ENCODE results near the gene INSYN2B.

Gene INSYN2B

DNA sequence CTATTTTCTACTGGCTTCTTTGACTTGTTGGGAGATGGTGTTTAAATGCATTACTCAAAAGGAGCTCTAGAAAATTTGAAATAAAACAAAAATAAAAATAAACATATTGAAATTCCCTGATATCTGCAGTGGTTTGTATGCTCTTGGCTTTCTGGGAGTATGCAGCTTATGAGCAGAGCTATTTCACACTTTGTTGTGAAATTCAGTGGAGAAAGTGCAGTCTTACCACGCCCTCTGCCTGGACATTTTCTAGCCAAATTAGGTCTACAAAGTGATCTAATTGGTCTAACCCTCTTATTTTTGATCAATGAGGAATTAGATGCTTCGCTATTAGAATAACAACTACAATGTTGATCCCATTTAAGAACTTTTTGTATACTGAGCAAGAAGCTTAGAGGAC is 66.8 kb downstream of the INSYN2B start:
- Histone ChIP-seq H3K36me3 (ENCODE audit: insufficient read depth, low read length) (no peaks in the 10 kb centered on the region), H3K27ac (ENCODE audit: low read depth, low read length) (no peak overlapping the region), H3K27me3 (ENCODE audit: insufficient read depth, low read length) (no peaks in the 10 kb centered on the region), H3K4me1 (ENCODE audit: control insufficient read depth, insufficient read depth, low read length, unreplicated experiment) (peaks cover 8% of the 10 kb centered on the region), H3K4me3 (ENCODE audit: low read depth, low read length) (no peak overlapping the region), H3K79me2 (ENCODE audit: control insufficient read depth, insufficient read depth, low read length, unreplicated experiment) (no peaks in the 10 kb centered on the region), H2AFZ (ENCODE audit: low read length, unreplicated experiment) (no peak overlapping the region)

DNA sequence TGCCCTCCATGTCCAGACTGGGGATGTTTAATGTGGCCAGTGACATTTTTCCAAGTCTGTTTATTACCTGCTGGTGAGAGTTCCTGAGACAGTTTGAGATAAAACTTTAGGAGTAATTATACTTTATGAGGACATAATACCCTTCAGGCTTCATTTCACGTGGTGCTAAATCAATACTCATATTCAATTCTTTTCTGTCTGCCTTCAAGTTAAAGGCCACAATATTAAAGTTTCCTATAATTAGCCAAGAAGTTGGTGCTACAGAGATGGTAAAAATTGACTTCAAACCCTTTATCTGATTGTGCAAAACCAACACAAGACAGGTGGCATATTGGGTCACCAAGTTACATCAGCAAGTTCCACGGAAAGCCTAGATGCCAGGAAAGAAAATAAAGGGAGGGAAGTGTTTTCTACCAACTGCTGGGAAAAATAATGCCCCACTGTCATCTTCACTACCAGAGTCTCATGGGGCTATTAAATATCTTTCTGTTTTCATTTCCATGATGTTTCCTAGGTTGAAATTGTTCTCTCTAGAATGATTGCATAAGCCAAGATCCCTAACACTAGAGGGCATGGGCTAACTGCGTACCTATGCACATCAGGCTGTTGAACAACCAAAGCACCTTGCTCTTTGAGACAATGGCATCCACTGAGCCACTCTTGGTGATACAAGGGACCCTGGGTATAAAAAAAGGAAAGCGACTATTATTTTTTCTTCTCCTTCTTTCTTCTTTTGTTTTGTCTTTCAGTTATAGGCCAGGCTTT is 68.7 kb downstream of the INSYN2B start:
- Histone ChIP-seq H3K79me2 (ENCODE audit: control insufficient read depth, insufficient read depth, low read length, unreplicated experiment) (no peaks in the 10 kb centered on the region), H2AFZ (ENCODE audit: low read length, unreplicated experiment) (no peak overlapping the region), H3K27ac (ENCODE audit: low read depth, low read length) (no peak overlapping the region), H3K36me3 (ENCODE audit: insufficient read depth, low read length) (no peaks in the 10 kb centered on the region), H3K4me3 (ENCODE audit: low read depth, low read length) (no peak overlapping the region), H3K4me1 (ENCODE audit: control insufficient read depth, insufficient read depth, low read length, unreplicated experiment) (no peaks in the 10 kb centered on the region), H3K27me3 (ENCODE audit: insufficient read depth, low read length) (no peaks in the 10 kb centered on the region)

DNA sequence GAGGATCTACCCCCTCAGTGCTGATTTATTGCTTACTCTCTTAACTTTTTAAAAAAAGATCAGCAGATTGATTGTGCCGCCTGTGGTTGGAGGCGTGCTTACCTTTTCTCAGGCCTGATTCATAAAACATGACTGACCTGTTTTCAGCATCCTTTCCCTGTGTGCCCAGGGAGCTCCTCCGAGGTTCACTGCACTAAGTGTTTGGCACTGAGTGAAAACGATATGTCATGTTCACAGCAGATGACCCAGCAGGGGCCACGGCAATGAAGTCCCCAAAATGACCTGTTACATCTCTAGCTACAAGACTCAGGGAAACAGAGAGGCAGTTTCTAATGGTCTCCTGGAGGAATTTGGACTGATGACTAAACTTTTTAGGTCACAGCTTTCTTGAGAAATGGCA is 69.9 kb downstream of the INSYN2B start:
- H3K27ac ChIP-seq (ENCODE audit: low read depth, low read length), result no peak overlapping the region
- no peak overlapping the region for H2AFZ ChIP-seq (ENCODE audit: low read length, unreplicated experiment)
- no peak overlapping the region for H3K4me3 ChIP-seq (ENCODE audit: low read depth, low read length)
- no peaks in the 10 kb centered on the region for H3K36me3 ChIP-seq (ENCODE audit: insufficient read depth, low read length)
- no peaks in the 10 kb centered on the region for H3K4me1 ChIP-seq (ENCODE audit: control insufficient read depth, insufficient read depth, low read length, unreplicated experiment)
- no peaks in the 10 kb centered on the region for H3K27me3 ChIP-seq (ENCODE audit: insufficient read depth, low read length)
- H3K79me2 ChIP-seq (ENCODE audit: control insufficient read depth, insufficient read depth, low read length, unreplicated experiment), result no peaks in the 10 kb centered on the region

DNA sequence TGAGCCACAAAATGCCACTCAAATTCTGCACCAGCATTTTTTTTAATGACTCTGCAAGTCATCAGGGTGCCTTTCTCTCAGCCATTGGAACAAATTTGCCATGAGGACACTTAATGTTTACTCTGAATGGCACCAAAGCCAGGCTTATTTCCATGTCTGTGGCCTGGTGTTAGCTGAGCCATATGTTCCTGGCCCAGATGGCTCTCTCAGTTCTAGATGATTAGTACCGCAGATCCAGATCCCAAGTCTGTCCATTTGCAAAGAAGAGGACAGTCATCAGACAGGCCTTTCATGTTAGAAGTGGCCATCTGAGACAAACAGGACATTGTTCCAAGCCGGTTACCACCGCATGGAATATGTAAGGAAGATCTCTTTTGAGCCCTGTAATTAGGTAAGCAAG is 70.3 kb downstream of the INSYN2B start:
- Histone ChIP-seq H3K36me3 (ENCODE audit: insufficient read depth, low read length) (no peaks in the 10 kb centered on the region), H3K4me3 (ENCODE audit: low read depth, low read length) (no peak overlapping the region), H3K27me3 (ENCODE audit: insufficient read depth, low read length) (no peaks in the 10 kb centered on the region), H3K4me1 (ENCODE audit: control insufficient read depth, insufficient read depth, low read length, unreplicated experiment) (no peaks in the 10 kb centered on the region), H2AFZ (ENCODE audit: low read length, unreplicated experiment) (no peak overlapping the region), H3K27ac (ENCODE audit: low read depth, low read length) (no peak overlapping the region), H3K79me2 (ENCODE audit: control insufficient read depth, insufficient read depth, low read length, unreplicated experiment) (no peaks in the 10 kb centered on the region)

DNA sequence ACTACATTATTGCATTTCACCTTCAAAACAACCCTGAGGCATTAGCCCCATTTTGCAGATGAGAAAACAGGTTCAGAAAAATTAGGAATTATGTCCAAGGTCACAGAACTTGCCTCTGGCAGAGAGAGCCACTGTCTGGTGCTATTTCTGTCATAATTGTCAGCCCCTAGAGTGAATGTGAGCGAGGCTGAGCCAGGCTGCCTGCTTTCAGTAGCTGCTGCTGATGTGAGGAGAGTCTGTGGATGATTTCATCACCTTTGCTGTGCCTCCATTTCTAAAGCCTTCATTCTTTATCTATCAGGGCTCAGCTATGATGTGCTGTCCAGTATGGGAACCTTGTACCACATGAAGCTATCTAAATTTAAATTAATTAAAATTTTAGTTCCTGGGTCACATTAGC is 71.4 kb downstream of the INSYN2B start:
- H2AFZ ChIP-seq (ENCODE audit: low read length, unreplicated experiment), result no peak overlapping the region
- no peak overlapping the region for H3K27ac ChIP-seq (ENCODE audit: low read depth, low read length)
- no peaks in the 10 kb centered on the region for H3K36me3 ChIP-seq (ENCODE audit: insufficient read depth, low read length)
- H3K4me3 ChIP-seq (ENCODE audit: low read depth, low read length), result no peak overlapping the region
- no peaks in the 10 kb centered on the region for H3K4me1 ChIP-seq (ENCODE audit: control insufficient read depth, insufficient read depth, low read length, unreplicated experiment)
- H3K27me3 ChIP-seq (ENCODE audit: insufficient read depth, low read length), result no peaks in the 10 kb centered on the region
- H3K79me2 ChIP-seq (ENCODE audit: control insufficient read depth, insufficient read depth, low read length, unreplicated experiment), result no peaks in the 10 kb centered on the region

DNA sequence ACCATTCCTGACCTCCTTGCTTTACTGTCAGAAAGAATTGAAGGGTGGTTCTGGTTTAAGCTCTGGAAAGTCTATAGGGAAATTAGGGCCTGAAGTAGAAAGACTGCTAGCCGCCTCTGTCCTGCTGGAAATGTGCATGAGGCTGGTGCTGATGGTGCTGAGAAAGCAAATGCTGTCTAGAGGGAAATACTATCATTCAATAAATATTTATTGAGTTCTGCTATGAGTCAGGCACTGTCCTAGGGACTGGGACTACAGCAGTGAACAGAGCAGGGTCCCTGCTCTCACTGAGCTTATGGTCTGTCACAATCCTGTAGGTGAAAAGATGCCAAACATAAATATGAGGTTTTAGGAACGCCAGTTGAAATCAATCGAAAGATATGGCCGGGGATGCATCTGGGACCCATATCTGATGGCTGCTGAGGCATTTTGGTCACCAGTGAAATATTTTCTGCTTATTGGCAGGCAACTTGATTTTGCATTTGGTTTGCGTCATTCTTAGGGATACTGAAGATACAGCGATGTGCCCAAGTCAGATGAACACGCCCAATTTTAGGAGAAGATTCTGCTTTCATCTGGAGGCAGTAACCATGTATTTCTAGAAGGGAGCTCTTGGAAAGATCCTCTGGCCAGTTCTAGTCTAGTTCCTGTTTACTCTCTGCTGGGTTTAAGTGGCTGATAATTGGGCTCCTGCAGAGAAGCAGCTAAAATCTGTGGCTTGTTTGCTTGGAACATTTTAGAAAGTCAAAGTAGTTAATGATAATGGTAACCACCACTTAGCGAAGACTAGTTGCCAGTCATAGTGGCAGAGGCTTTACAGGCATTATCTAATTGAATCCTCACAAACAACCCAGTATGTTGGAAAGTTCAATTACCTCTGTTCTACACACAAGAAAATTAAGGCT is 73.3 kb downstream of the INSYN2B start:
- Histone ChIP-seq H3K27ac (ENCODE audit: low read depth, low read length) (no peak overlapping the region), H3K4me1 (ENCODE audit: control insufficient read depth, insufficient read depth, low read length, unreplicated experiment) (no peaks in the 10 kb centered on the region), H3K36me3 (ENCODE audit: insufficient read depth, low read length) (no peaks in the 10 kb centered on the region), H3K4me3 (ENCODE audit: low read depth, low read length) (no peak overlapping the region), H2AFZ (ENCODE audit: low read length, unreplicated experiment) (no peak overlapping the region), H3K27me3 (ENCODE audit: insufficient read depth, low read length) (no peaks in the 10 kb centered on the region), H3K79me2 (ENCODE audit: control insufficient read depth, insufficient read depth, low read length, unreplicated experiment) (no peaks in the 10 kb centered on the region)

DNA sequence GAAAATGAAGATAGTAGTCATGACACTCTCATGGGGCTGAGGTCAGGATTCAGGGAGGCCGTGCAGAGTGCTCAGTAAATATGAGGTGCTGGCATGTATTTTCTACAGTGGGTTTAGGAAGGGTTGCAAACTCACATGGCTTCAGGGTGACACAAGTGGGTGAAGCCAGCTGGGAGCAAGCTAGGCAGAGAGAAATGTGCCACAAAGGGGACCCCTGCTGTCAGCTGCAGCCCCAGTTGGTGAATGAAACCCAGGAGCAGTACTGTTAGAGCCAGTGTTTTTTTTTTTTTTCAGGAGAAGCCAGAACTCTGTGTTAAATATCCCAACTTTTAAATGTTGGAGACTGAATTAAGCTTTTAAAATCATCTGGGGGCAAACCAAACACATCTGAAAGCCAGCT is 75.3 kb downstream of the INSYN2B start:
- H2AFZ ChIP-seq (ENCODE audit: low read length, unreplicated experiment), result no peak overlapping the region
- H3K4me3 ChIP-seq (ENCODE audit: low read depth, low read length), result no peak overlapping the region
- H3K27ac ChIP-seq (ENCODE audit: low read depth, low read length), result no peak overlapping the region
- H3K79me2 ChIP-seq (ENCODE audit: control insufficient read depth, insufficient read depth, low read length, unreplicated experiment), result no peaks in the 10 kb centered on the region
- H3K36me3 ChIP-seq (ENCODE audit: insufficient read depth, low read length), result no peaks in the 10 kb centered on the region
- no peaks in the 10 kb centered on the region for H3K27me3 ChIP-seq (ENCODE audit: insufficient read depth, low read length)
- H3K4me1 ChIP-seq (ENCODE audit: control insufficient read depth, insufficient read depth, low read length, unreplicated experiment), result no peaks in the 10 kb centered on the region

DNA sequence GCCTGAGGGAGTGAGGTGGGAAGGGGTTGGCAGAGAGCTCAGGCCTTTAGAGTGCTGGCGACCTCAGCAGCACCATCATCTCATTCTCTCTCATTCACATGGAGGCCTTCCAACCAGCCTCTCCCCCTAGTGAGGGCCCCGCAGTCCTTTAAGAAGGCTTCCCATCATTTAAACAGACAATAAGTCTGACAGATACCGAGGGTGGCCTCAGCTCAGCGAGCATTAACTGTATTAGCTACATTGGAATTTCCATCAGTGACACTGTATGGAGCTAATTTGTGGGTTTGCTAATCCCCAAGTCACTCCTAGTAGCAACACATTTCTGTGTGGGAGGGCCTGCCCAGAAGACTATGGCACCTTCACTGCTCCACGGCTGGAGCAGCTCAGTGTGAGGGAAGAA is 75.8 kb downstream of the INSYN2B start:
- H3K4me3 ChIP-seq (ENCODE audit: low read depth, low read length), result no peak overlapping the region
- no peaks in the 10 kb centered on the region for H3K79me2 ChIP-seq (ENCODE audit: control insufficient read depth, insufficient read depth, low read length, unreplicated experiment)
- no peak overlapping the region for H2AFZ ChIP-seq (ENCODE audit: low read length, unreplicated experiment)
- H3K27ac ChIP-seq (ENCODE audit: low read depth, low read length), result no peak overlapping the region
- H3K27me3 ChIP-seq (ENCODE audit: insufficient read depth, low read length), result no peaks in the 10 kb centered on the region
- H3K4me1 ChIP-seq (ENCODE audit: control insufficient read depth, insufficient read depth, low read length, unreplicated experiment), result no peaks in the 10 kb centered on the region
- H3K36me3 ChIP-seq (ENCODE audit: insufficient read depth, low read length), result no peaks in the 10 kb centered on the region

DNA sequence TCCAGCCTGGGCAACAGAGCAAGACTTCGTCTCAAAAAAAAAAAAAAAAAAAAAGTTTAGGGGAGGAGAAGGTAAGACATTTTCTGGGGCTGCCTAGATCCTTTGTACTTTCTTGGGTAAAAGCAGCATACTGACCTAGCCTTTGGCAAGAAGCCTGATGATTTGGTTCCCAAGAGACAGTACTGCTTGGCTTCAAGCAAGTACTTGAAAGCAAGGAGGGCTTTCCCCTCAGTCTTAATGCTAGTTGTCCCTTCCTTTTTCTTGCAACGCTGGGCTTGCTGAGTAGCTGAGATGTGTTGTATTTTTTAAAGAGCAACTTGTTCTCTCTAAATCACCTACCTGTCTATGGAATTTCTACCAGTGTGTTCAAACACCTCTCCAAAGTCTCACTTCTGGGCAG is 76.2 kb downstream of the INSYN2B start:
- Histone ChIP-seq H3K4me1 (ENCODE audit: control insufficient read depth, insufficient read depth, low read length, unreplicated experiment) (no peaks in the 10 kb centered on the region), H3K27ac (ENCODE audit: low read depth, low read length) (no peak overlapping the region), H3K27me3 (ENCODE audit: insufficient read depth, low read length) (no peaks in the 10 kb centered on the region), H2AFZ (ENCODE audit: low read length, unreplicated experiment) (no peak overlapping the region), H3K4me3 (ENCODE audit: low read depth, low read length) (no peak overlapping the region), H3K36me3 (ENCODE audit: insufficient read depth, low read length) (no peaks in the 10 kb centered on the region), H3K79me2 (ENCODE audit: control insufficient read depth, insufficient read depth, low read length, unreplicated experiment) (no peaks in the 10 kb centered on the region)

DNA sequence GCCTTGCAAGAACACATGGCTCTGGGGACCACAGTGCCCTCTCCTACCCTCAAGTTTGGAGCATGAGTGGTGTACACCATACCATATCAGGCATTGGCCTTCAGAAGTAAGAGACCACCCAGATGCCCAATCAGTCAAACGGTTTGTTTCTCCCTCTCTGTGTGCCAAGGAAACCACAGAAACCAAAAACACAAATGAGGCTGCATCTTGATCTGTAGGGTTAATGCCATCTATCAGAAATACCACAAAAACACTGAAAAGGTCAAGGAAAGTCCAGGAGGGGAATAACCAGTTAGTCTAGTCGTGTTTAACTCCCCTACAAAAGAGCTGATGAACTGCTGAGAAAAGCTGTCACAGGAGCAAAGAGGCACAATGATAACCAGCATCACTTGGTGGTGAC is 78.4 kb downstream of the INSYN2B start:
- Histone ChIP-seq H3K79me2 (ENCODE audit: control insufficient read depth, insufficient read depth, low read length, unreplicated experiment) (no peaks in the 10 kb centered on the region), H3K4me3 (ENCODE audit: low read depth, low read length) (no peak overlapping the region)

DNA sequence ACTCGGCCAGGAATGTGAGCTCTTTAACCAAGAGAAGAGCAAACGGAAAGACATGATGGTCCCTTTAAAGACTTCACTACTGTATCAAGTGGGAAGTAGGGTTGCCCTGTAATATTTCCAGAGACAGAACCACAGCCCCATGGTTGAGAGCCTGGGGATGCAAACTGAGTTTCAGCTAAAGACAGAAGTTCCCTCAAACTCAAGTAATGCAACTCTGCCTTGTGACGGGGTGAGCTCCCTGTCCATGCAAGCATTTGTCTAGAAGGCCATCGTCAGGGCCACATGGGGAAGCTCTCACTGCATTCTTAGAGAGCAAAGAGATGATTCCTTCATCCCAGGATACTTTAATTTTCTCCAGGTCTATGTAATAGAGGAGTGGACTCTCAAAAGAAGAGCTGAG is 82.8 kb downstream of the INSYN2B start:
- Histone ChIP-seq H3K4me1 (ENCODE audit: control insufficient read depth, insufficient read depth, low read length, unreplicated experiment) (peaks cover 14% of the 10 kb centered on the region), H2AFZ (ENCODE audit: low read length, unreplicated experiment) (no peak overlapping the region), H3K36me3 (ENCODE audit: insufficient read depth, low read length) (no peaks in the 10 kb centered on the region), H3K27ac (ENCODE audit: low read depth, low read length) (no peak overlapping the region), H3K4me3 (ENCODE audit: low read depth, low read length) (no peak overlapping the region), H3K79me2 (ENCODE audit: control insufficient read depth, insufficient read depth, low read length, unreplicated experiment) (no peaks in the 10 kb centered on the region), H3K27me3 (ENCODE audit: insufficient read depth, low read length) (no peaks in the 10 kb centered on the region)

More for the DNA sequence above, 78.4 kb downstream of the INSYN2B start:
- Histone ChIP-seq H3K27me3 (ENCODE audit: insufficient read depth, low read length) (no peaks in the 10 kb centered on the region), H3K27ac (ENCODE audit: low read depth, low read length) (no peak overlapping the region), H3K4me1 (ENCODE audit: control insufficient read depth, insufficient read depth, low read length, unreplicated experiment) (no peaks in the 10 kb centered on the region), H3K36me3 (ENCODE audit: insufficient read depth, low read length) (no peaks in the 10 kb centered on the region), H2AFZ (ENCODE audit: low read length, unreplicated experiment) (no peak overlapping the region)
